Activated naive CD8-positive, alpha-beta T cell treated with anti-CD3 and anti-CD28 coated beads, Interleukin-2, amount 10 ng/mL, durations not matched to agents 7 days and 5 days (primary cell): ENCODE data around the gene IL15RA. TPM values are rescaled to one million over a fixed set of nuclear protein-coding genes. Genes with fewer than 3 reads are reported as not detected.
"Not testable (repeated sequence)": the region's sequence is repeated elsewhere in the genome, so short reads cannot be mapped to it uniquely, and the experiment has no call there.

Experiments used
- ATAC-seq: fragments of 150-1000 bp; cut with Tn5 transposase; one replicate; pipeline ENCODE4 v1.10.0; 2021; ENCODE audit warnings: low read depth, moderate library complexity
- POLR2A ChIA-PET: fragments of 350-600 bp; sonication (Branson Sonifier 250); formaldehyde crosslinking; loops from one replicate; lab custom pipeline; 2021; ENCODE audit warnings: antibody characterized with exemption; lab: Charles Lee
- DNase-seq: peaks from one replicate; pipeline ENCODE4 v3.0.0; 2021
- H3K27ac Mint-ChIP-seq: one replicate; pipeline ENCODE4 v1.8.0; 2022; ENCODE audit warnings: mild to moderate bottlenecking, mixed read lengths
- H3K27me3 Mint-ChIP-seq: one replicate; pipeline ENCODE4 v1.8.0; 2022; ENCODE audit warnings: mild to moderate bottlenecking, moderate library complexity, mixed read lengths
- H3K36me3 Mint-ChIP-seq: one replicate; pipeline ENCODE4 v1.8.0; 2021; ENCODE audit warnings: mild to moderate bottlenecking, mixed read lengths
- H3K4me1 Mint-ChIP-seq: one replicate; pipeline ENCODE4 v1.8.0; 2021; ENCODE audit warnings: mixed read lengths
- H3K4me3 Mint-ChIP-seq: one replicate; pipeline ENCODE4 v1.8.0; 2022; ENCODE audit warnings: mild to moderate bottlenecking, moderate library complexity, mixed read lengths
- H3K9me3 Mint-ChIP-seq: one replicate; pipeline ENCODE4 v1.8.0; 2021; ENCODE audit warnings: mixed read lengths
- total RNA-seq, 2 experiments: library from RNA; stranded (reverse); gene quantifications; one replicate each; pipeline ENCODE4 v1.2.3, GENCODE V29; 2021

Gene IL15RA
- total RNA-seq, 2 experiments from 2014 or later = 20.3 to 21.3 TPM

GRCh38 chr10:5949009-5949759, 28.2 kb downstream of the IL15RA start:
- no peak for DNase-seq
- POLR2A ChIA-PET = no interaction called here
- no peaks in the 10 kb centered on the region for H3K27me3 Mint-ChIP-seq
- H3K4me3 Mint-ChIP-seq = no peak overlapping the region
- H3K9me3 Mint-ChIP-seq = no peaks in the 10 kb centered on the region
- no peak for ATAC-seq
- peaks cover 4% of the 10 kb centered on the region for H3K36me3 Mint-ChIP-seq
- H3K27ac Mint-ChIP-seq = peak overlapping the region; percentile 30
- peaks cover 6% of the 10 kb centered on the region for H3K4me1 Mint-ChIP-seq

GRCh38 chr10:5948208-5948585, 29.1 kb downstream of the IL15RA start:
- no peak overlapping the region for H3K27ac Mint-ChIP-seq
- no peaks in the 10 kb centered on the region for H3K9me3 Mint-ChIP-seq
- no peak for DNase-seq
- H3K4me1 Mint-ChIP-seq = peaks cover 6% of the 10 kb centered on the region
- no peaks in the 10 kb centered on the region for H3K27me3 Mint-ChIP-seq
- no peak for ATAC-seq
- POLR2A ChIA-PET = no interaction called here
- H3K4me3 Mint-ChIP-seq = no peak overlapping the region
- peaks cover 2% of the 10 kb centered on the region for H3K36me3 Mint-ChIP-seq

GRCh38 chr10:5947471-5948207, 29.7 kb downstream of the IL15RA start:
- H3K4me1 Mint-ChIP-seq = peaks cover 6% of the 10 kb centered on the region
- H3K9me3 Mint-ChIP-seq = no peaks in the 10 kb centered on the region
- no peak overlapping the region for H3K27ac Mint-ChIP-seq
- POLR2A ChIA-PET = no interaction called here
- H3K27me3 Mint-ChIP-seq = no peaks in the 10 kb centered on the region
- ATAC-seq = no peak
- no peak overlapping the region for H3K4me3 Mint-ChIP-seq
- peaks cover 2% of the 10 kb centered on the region for H3K36me3 Mint-ChIP-seq
- DNase-seq = no peak

- no peaks in the 10 kb centered on the region for H3K27me3 Mint-ChIP-seq
- POLR2A ChIA-PET = no interaction called here
- no peaks in the 10 kb centered on the region for H3K9me3 Mint-ChIP-seq
- no peak overlapping the region for H3K27ac Mint-ChIP-seq
- H3K36me3 Mint-ChIP-seq = peaks cover 1% of the 10 kb centered on the region
- DNase-seq (no peak), ATAC-seq (no peak)
- no peak overlapping the region for H3K4me3 Mint-ChIP-seq
- peaks cover 6% of the 10 kb centered on the region for H3K4me1 Mint-ChIP-seq
These were observed 30.6 kb downstream of the IL15RA start for GRCh38 chr10:5946786-5947185.

GRCh38 chr10:5946419-5946775, 30.9 kb downstream of the IL15RA start:
- ATAC-seq, H3K27me3 Mint-ChIP-seq, DNase-seq, H3K9me3 Mint-ChIP-seq, H3K27ac Mint-ChIP-seq, POLR2A ChIA-PET, H3K4me1 Mint-ChIP-seq, H3K4me3 Mint-ChIP-seq, H3K36me3 Mint-ChIP-seq: not testable (repeated sequence)

- H3K9me3 Mint-ChIP-seq = no peaks in the 10 kb centered on the region
- ATAC-seq (no peak), DNase-seq (no peak)
- H3K4me3 Mint-ChIP-seq = peak overlapping the region; percentile 57
- POLR2A ChIA-PET = no interaction called here
- H3K27ac Mint-ChIP-seq = no peak overlapping the region
- H3K4me1 Mint-ChIP-seq = peaks cover 6% of the 10 kb centered on the region
- H3K36me3 Mint-ChIP-seq = no peaks in the 10 kb centered on the region
- no peaks in the 10 kb centered on the region for H3K27me3 Mint-ChIP-seq
These were observed 31.6 kb downstream of the IL15RA start for GRCh38 chr10:5945561-5946418.

GRCh38 chr10:5945190-5945509, 32.2 kb downstream of the IL15RA start:
- no peak for DNase-seq
- H3K4me3 Mint-ChIP-seq = no peak overlapping the region
- POLR2A ChIA-PET = no interaction called here
- no peaks in the 10 kb centered on the region for H3K9me3 Mint-ChIP-seq
- peaks cover 6% of the 10 kb centered on the region for H3K4me1 Mint-ChIP-seq
- H3K36me3 Mint-ChIP-seq = no peaks in the 10 kb centered on the region
- H3K27ac Mint-ChIP-seq = no peak overlapping the region
- no peak for ATAC-seq
- no peaks in the 10 kb centered on the region for H3K27me3 Mint-ChIP-seq

- ATAC-seq (no peak), DNase-seq (no peak)
- peaks cover 6% of the 10 kb centered on the region for H3K4me1 Mint-ChIP-seq
- H3K27ac Mint-ChIP-seq = no peak overlapping the region
- POLR2A ChIA-PET = no interaction called here
- no peaks in the 10 kb centered on the region for H3K27me3 Mint-ChIP-seq
- H3K9me3 Mint-ChIP-seq = no peaks in the 10 kb centered on the region
- H3K4me3 Mint-ChIP-seq = no peak overlapping the region
- no peaks in the 10 kb centered on the region for H3K36me3 Mint-ChIP-seq
These were observed 32.8 kb downstream of the IL15RA start for GRCh38 chr10:5944389-5945189.

GRCh38 chr10:5943536-5943935, 33.8 kb downstream of the IL15RA start:
- DNase-seq (no peak), ATAC-seq (no peak)
- Mint-ChIP-seq H3K9me3 (no peaks in the 10 kb centered on the region), H3K27me3 (no peaks in the 10 kb centered on the region), H3K27ac (no peak overlapping the region), H3K36me3 (peaks cover 4% of the 10 kb centered on the region), H3K4me3 (no peak overlapping the region), H3K4me1 (peaks cover 6% of the 10 kb centered on the region)
- POLR2A ChIA-PET = interaction anchor here (0.6 kb wide), 1 partner anchor 1548 kb away, joined by 3 read pairs; no protein-coding TSS in a partner anchor

- no peaks in the 10 kb centered on the region for H3K9me3 Mint-ChIP-seq
These were observed 34.9 kb downstream of the IL15RA start for GRCh38 chr10:5942474-5942873.

GRCh38 chr10:5942001-5942400, 35.3 kb downstream of the IL15RA start:
- no peaks in the 10 kb centered on the region for H3K27me3 Mint-ChIP-seq
- H3K4me1 Mint-ChIP-seq = peaks cover 6% of the 10 kb centered on the region
- ATAC-seq (no peak), DNase-seq (no peak)
- no peak overlapping the region for H3K4me3 Mint-ChIP-seq
- H3K27ac Mint-ChIP-seq = no peak overlapping the region
- POLR2A ChIA-PET = no interaction called here
- peaks cover 12% of the 10 kb centered on the region for H3K36me3 Mint-ChIP-seq
- no peaks in the 10 kb centered on the region for H3K9me3 Mint-ChIP-seq

More at GRCh38 chr10:5942474-5942873, 34.9 kb downstream of the IL15RA start:
- ATAC-seq = no peak
- no peak overlapping the region for H3K27ac Mint-ChIP-seq
- H3K36me3 Mint-ChIP-seq = peaks cover 12% of the 10 kb centered on the region
- POLR2A ChIA-PET = no interaction called here
- H3K27me3 Mint-ChIP-seq = no peaks in the 10 kb centered on the region
- H3K4me1 Mint-ChIP-seq = peaks cover 6% of the 10 kb centered on the region
- DNase-seq = no peak
- H3K4me3 Mint-ChIP-seq = no peak overlapping the region

GRCh38 chr10:5941579-5941978, 35.8 kb downstream of the IL15RA start:
- Mint-ChIP-seq H3K27ac (no peak overlapping the region), H3K36me3 (peaks cover 13% of the 10 kb centered on the region), H3K4me1 (peaks cover 6% of the 10 kb centered on the region), H3K9me3 (no peaks in the 10 kb centered on the region), H3K27me3 (no peaks in the 10 kb centered on the region), H3K4me3 (no peak overlapping the region)
- no peak for DNase-seq
- no peak for ATAC-seq
- POLR2A ChIA-PET = no interaction called here

GRCh38 chr10:5940807-5941218, 36.5 kb downstream of the IL15RA start:
- Mint-ChIP-seq H3K27ac (no peak overlapping the region), H3K4me1 (peaks cover 2% of the 10 kb centered on the region), H3K9me3 (no peaks in the 10 kb centered on the region), H3K27me3 (no peaks in the 10 kb centered on the region), H3K36me3 (peaks cover 15% of the 10 kb centered on the region), H3K4me3 (no peak overlapping the region)
- DNase-seq (no peak), ATAC-seq (no peak)
- POLR2A ChIA-PET = no interaction called here
